NOMO-1 treated with dmso at 0.1 percent for 144 hours (cell line): ENCODE data around the gene CHODL.

ENCODE experiments used
- DNase-seq: peaks from one replicate; lab custom pipeline; 2025; ENCODE audit not compliant: unreplicated experiment; lab: John Stamatoyannopoulos, UW

CHODL gene

GRCh38 chr21:18244671-18245463, at the start of gene CHODL:
CHODL (plus strand) TSS chr21:18244833; CDS start chr21:18245224, 391 bp downstream.
- DNase-seq = no peak

- no peak for DNase-seq
These were observed 39.7 kb upstream of the CHODL start for GRCh38 chr21:18204931-18205330.

- no peak for DNase-seq
These were observed 26.3 kb upstream of the CHODL start for GRCh38 chr21:18218331-18218730.

GRCh38 chr21:18220498-18220897, 24.1 kb upstream of the CHODL start:
- no peak for DNase-seq

GRCh38 chr21:18222346-18222745, 22.3 kb upstream of the CHODL start:
- DNase-seq = no peak

- DNase-seq = no peak
These were observed 16.4 kb upstream of the CHODL start for GRCh38 chr21:18228060-18228739.

- no peak for DNase-seq
These were observed 9.1 kb upstream of the CHODL start for GRCh38 chr21:18235545-18235944.

- DNase-seq = no peak
These were observed 883 bp downstream of the CHODL start for GRCh38 chr21:18245464-18245967.

- DNase-seq = no peak
These were observed 3.5 kb downstream of the CHODL start for GRCh38 chr21:18248171-18248570.

- DNase-seq = no peak
These were observed 5.0 kb downstream of the CHODL start for GRCh38 chr21:18249672-18250071.

- DNase-seq = no peak
These were observed 6.4 kb downstream of the CHODL start for GRCh38 chr21:18251065-18251464.

GRCh38 chr21:18252256-18252655, 7.6 kb downstream of the CHODL start:
- no peak for DNase-seq

- no peak for DNase-seq
These were observed 8.0 kb downstream of the CHODL start for GRCh38 chr21:18252680-18253079.

- DNase-seq = no peak
These were observed 8.6 kb downstream of the CHODL start for GRCh38 chr21:18253221-18253620.

GRCh38 chr21:18253799-18254198, 9.2 kb downstream of the CHODL start:
- no peak for DNase-seq

- DNase-seq = no peak
These were observed 21.3 kb downstream of the CHODL start for GRCh38 chr21:18265944-18266343.

- DNase-seq = no peak
These were observed 22.9 kb downstream of the CHODL start for GRCh38 chr21:18267496-18267895.

- no peak for DNase-seq
These were observed 24.3 kb downstream of the CHODL start for GRCh38 chr21:18268906-18269305.

GRCh38 chr21:18269856-18270255, 25.2 kb downstream of the CHODL start:
- DNase-seq = no peak

GRCh38 chr21:18273400-18273799, 28.8 kb downstream of the CHODL start:
- no peak for DNase-seq

GRCh38 chr21:18274370-18274769, 29.7 kb downstream of the CHODL start:
- no peak for DNase-seq

- DNase-seq = no peak
These were observed 31.1 kb downstream of the CHODL start for GRCh38 chr21:18275781-18276180.
